PC-9 (cell line): ENCODE measurements around the gene SMYD2. TPM values are rescaled to one million over a fixed set of nuclear protein-coding genes. Genes with fewer than 3 reads are reported as not detected.

Experiments used
- BruUV-seq: library from RNA; stranded (reverse); fragments of 400-500 nt; replicated peaks from 2 replicates; lab custom pipeline; 2021; lab: Mats Ljungman, UMichigan
- CTCF ChIA-PET: fragments of 300-600 bp; sonication (Branson Sonifier 250); formaldehyde crosslinking; loops from one replicate; lab custom pipeline; 2022; ENCODE audit warnings: antibody characterized with exemption; lab: Charles Lee
- POLR2A ChIA-PET: fragments of 300-600 bp; sonication (Branson Sonifier 250); formaldehyde crosslinking; loops from one replicate; lab custom pipeline; 2022; ENCODE audit warnings: antibody characterized with exemption; ENCODE audit not compliant: unreplicated experiment; lab: Charles Lee
- DNase-seq, 2 experiments: peaks; one replicate each; pipeline versions ENCODE4 v3.0.0 to v3.0.0-alpha.2; 2015 to 2022; ENCODE audit warnings: mixed read lengths in 1 of 2
- H2AFZ ChIP-seq: fragments of 200-600 bp; sonication (generic); 2 replicates; pipeline ENCODE4 v1.8.1; 2017; ENCODE audit warnings: antibody characterized with exemption
- H3F3A ChIP-seq: fragments of 200-600 bp; sonication (generic); 2 replicates; pipeline ENCODE4 v1.8.1; 2017; ENCODE audit warnings: antibody characterized with exemption, mild to moderate bottlenecking, low read depth; ENCODE audit not compliant: insufficient read depth
- H3K27ac ChIP-seq: fragments of 200-600 bp; sonication (generic); 2 replicates; pipeline ENCODE4 v1.6.1; 2016; ENCODE audit warnings: mixed run types
- H3K27me3 ChIP-seq: fragments of 200-600 bp; sonication (generic); 2 replicates; pipeline ENCODE4 v1.6.1; 2016; ENCODE audit warnings: low read depth, mixed run types; ENCODE audit not compliant: insufficient read depth
- H3K36me3 ChIP-seq: fragments of 200-600 bp; sonication (generic); 2 replicates; pipeline ENCODE4 v1.6.1; 2016; ENCODE audit warnings: low read depth, mixed run types
- H3K4me1 ChIP-seq: fragments of 200-600 bp; sonication (generic); replicated peaks from 2 replicates; pipeline ENCODE4 v1.6.1; 2016; ENCODE audit warnings: mixed run types; ENCODE audit not compliant: insufficient read depth
- H3K4me2 ChIP-seq: fragments of 200-600 bp; sonication (generic); 2 replicates; pipeline ENCODE4 v1.6.1; 2017; ENCODE audit warnings: mixed run types
- H3K4me3 ChIP-seq: fragments of 200-600 bp; sonication (generic); 2 replicates; pipeline ENCODE4 v1.6.1; 2016; ENCODE audit warnings: mixed run types
- H3K79me2 ChIP-seq: fragments of 200-600 bp; sonication (generic); 2 replicates; pipeline ENCODE4 v1.6.1; 2017; ENCODE audit warnings: low read depth, mixed run types
- H3K9me2 ChIP-seq: fragments of 200-600 bp; sonication (generic); 2 replicates; pipeline ENCODE4 v1.8.1; 2017; ENCODE audit warnings: mild to moderate bottlenecking; ENCODE audit not compliant: insufficient read depth
- H3K9me3 ChIP-seq: fragments of 200-600 bp; sonication (generic); 2 replicates; pipeline ENCODE4 v1.8.1; 2016; ENCODE audit warnings: low read depth; ENCODE audit not compliant: insufficient read depth
- H4K20me1 ChIP-seq: fragments of 200-600 bp; sonication (generic); 2 replicates; pipeline ENCODE4 v1.8.1; 2017; ENCODE audit not compliant: insufficient read depth
- EZH2 ChIP-seq: fragments of 200-600 bp; sonication (generic); IDR thresholded peaks from 2 replicates; pipeline ENCODE4 v1.8.0; 2017; ENCODE audit warnings: antibody characterized with exemption, low read depth
- intact Hi-C: fragments of 100-400 bp; cut with micrococcal nuclease; formaldehyde crosslinking; loops from one replicate; pipeline ENCODE4 v1.10.0; 2022; ENCODE audit not compliant: unreplicated experiment
- total RNA-seq: library from RNA; stranded (reverse); gene quantifications from 2 replicates; pipeline ENCODE4 v1.2.3, GENCODE V29; 2021
- TF ChIP-seq, protein P1 (sequence below): fragments of 200-600 bp; sonication (generic); conservative IDR thresholded peaks from 2 replicates; pipeline ENCODE4 v1.6.1; 2017; ENCODE audit warnings: mixed run types, antibody characterized with exemption, mild to moderate bottlenecking, moderate library complexity

Gene SMYD2
- total RNA-seq, 1 experiment from 2014 or later, result 36.4 TPM

- TF ChIP-seq, protein P1, sequence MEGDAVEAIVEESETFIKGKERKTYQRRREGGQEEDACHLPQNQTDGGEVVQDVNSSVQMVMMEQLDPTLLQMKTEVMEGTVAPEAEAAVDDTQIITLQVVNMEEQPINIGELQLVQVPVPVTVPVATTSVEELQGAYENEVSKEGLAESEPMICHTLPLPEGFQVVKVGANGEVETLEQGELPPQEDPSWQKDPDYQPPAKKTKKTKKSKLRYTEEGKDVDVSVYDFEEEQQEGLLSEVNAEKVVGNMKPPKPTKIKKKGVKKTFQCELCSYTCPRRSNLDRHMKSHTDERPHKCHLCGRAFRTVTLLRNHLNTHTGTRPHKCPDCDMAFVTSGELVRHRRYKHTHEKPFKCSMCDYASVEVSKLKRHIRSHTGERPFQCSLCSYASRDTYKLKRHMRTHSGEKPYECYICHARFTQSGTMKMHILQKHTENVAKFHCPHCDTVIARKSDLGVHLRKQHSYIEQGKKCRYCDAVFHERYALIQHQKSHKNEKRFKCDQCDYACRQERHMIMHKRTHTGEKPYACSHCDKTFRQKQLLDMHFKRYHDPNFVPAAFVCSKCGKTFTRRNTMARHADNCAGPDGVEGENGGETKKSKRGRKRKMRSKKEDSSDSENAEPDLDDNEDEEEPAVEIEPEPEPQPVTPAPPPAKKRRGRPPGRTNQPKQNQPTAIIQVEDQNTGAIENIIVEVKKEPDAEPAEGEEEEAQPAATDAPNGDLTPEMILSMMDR, result no peak
- TF ChIP-seq EZH2, result no peak
- peak overlapping the region; percentile 65 for H3K27ac ChIP-seq
- CTCF ChIA-PET, result interaction anchor here (0.6 kb wide), 1 partner anchor 83 kb away, joined by 4 read pairs; no protein-coding TSS in a partner anchor
- H2AFZ ChIP-seq, result no peak overlapping the region
- H3K4me2 ChIP-seq, result peak overlapping the region; percentile 56
- no peaks in the 10 kb centered on the region for H3K27me3 ChIP-seq
- intact Hi-C loops, result loop anchor here (1.0 kb wide), 1 partner anchor 16 kb away; the partner anchor contains the start of gene SMYD2
- BruUV-seq, result no TSS peak
- no peak overlapping the region for H3K4me3 ChIP-seq
- peak; percentile 45 to 94 for DNase-seq
- peaks cover 33% of the 10 kb centered on the region for H3K4me1 ChIP-seq
- POLR2A ChIA-PET, result interaction anchor here (0.6 kb wide), 2 partner anchors 22 to 271 kb away, joined by 4 to 8 read pairs; no protein-coding TSS in a partner anchor
- H3K9me2 ChIP-seq, result no peaks in the 10 kb centered on the region; the same call in 1 of the 2 replicates
- H3K9me3 ChIP-seq, result no peaks in the 10 kb centered on the region
- no peaks in the 10 kb centered on the region for H4K20me1 ChIP-seq
- peaks cover 18% of the 10 kb centered on the region; the same call in 1 of the 2 replicates for H3F3A ChIP-seq
- peaks cover 32% of the 10 kb centered on the region; the same call in 1 of the 2 replicates for H3K79me2 ChIP-seq
- H3K36me3 ChIP-seq, result no peaks in the 10 kb centered on the region
These were observed 16.1 kb downstream of the SMYD2 start for GRCh38 chr1:214296860-214297745.

- H4K20me1 ChIP-seq, result no peaks in the 10 kb centered on the region
- no peaks in the 10 kb centered on the region for H3K9me3 ChIP-seq
- no peak for DNase-seq
- ChIA-PET POLR2A (no interaction called here), CTCF (interaction anchor here (0.6 kb wide), 1 partner anchor 25 kb away, joined by 3 read pairs; no protein-coding TSS in a partner anchor)
- TF ChIP-seq EZH2, result no peak
- TF ChIP-seq, protein P1, result no peak
- no peaks in the 10 kb centered on the region for H3K36me3 ChIP-seq
- H3K79me2 ChIP-seq, result peaks cover 23% of the 10 kb centered on the region; the same call in 1 of the 2 replicates
- no TSS peak for BruUV-seq
- no peak overlapping the region for H3K27ac ChIP-seq
- intact Hi-C loops, result no loop called here
- peaks cover 27% of the 10 kb centered on the region for H3K4me1 ChIP-seq
- H3K9me2 ChIP-seq, result no peaks in the 10 kb centered on the region; the same call in 1 of the 2 replicates
- no peak overlapping the region for H3K4me2 ChIP-seq
- no peak overlapping the region for H2AFZ ChIP-seq
- peaks cover 18% of the 10 kb centered on the region; the same call in 1 of the 2 replicates for H3F3A ChIP-seq
- H3K4me3 ChIP-seq, result no peak overlapping the region
- H3K27me3 ChIP-seq, result no peaks in the 10 kb centered on the region
These were observed 19.3 kb downstream of the SMYD2 start for GRCh38 chr1:214300149-214300780.

- TF ChIP-seq EZH2, result no peak
- TF ChIP-seq, protein P1, result no peak
- peaks cover 17% of the 10 kb centered on the region; the same call in 1 of the 2 replicates for H3K79me2 ChIP-seq
- H3K36me3 ChIP-seq, result no peaks in the 10 kb centered on the region
- peaks cover 17% of the 10 kb centered on the region for H3K4me1 ChIP-seq
- H3K27me3 ChIP-seq, result no peaks in the 10 kb centered on the region
- ChIA-PET CTCF (no interaction called here), POLR2A (no interaction called here)
- no peak overlapping the region for H3K27ac ChIP-seq
- no peak overlapping the region for H2AFZ ChIP-seq
- H3K4me2 ChIP-seq, result no peak overlapping the region
- H3K9me3 ChIP-seq, result no peaks in the 10 kb centered on the region
- intact Hi-C loops, result no loop called here
- no peaks in the 10 kb centered on the region; the same call in 1 of the 2 replicates for H4K20me1 ChIP-seq
- H3F3A ChIP-seq, result peaks cover 13% of the 10 kb centered on the region; the same call in 1 of the 2 replicates
- H3K4me3 ChIP-seq, result no peak overlapping the region
- no peak for DNase-seq
- no TSS peak for BruUV-seq
- H3K9me2 ChIP-seq, result no peaks in the 10 kb centered on the region; the same call in 1 of the 2 replicates
These were observed 20.6 kb downstream of the SMYD2 start for GRCh38 chr1:214301526-214301925.
